Keratinocyte (primary cell): ENCODE data around the gene THBS2. TPM values are rescaled to one million over a fixed set of nuclear protein-coding genes. Genes with fewer than 3 reads are reported as not detected.

Experiments
- DNase-seq: peaks from one replicate; pipeline ENCODE4 v3.0.0-alpha.2; 2011; ENCODE audit warnings: low read depth, missing footprints, low spot score
- FAIRE-seq: peaks from 2 replicates; lab custom pipeline; 2011; peaks lifted over from hg19 to GRCh38; lab: Jason Lieb, UNC
- H2AFZ ChIP-seq: 2 replicates; pipeline ENCODE4 v1.6.0; 2012; ENCODE audit warnings: low read length, control low read depth, inconsistent platforms; ENCODE audit not compliant: control insufficient read depth
- H3K27ac ChIP-seq: 2 replicates; pipeline ENCODE4 v1.5.1; 2011; ENCODE audit warnings: low read length; ENCODE audit not compliant: control insufficient read depth, insufficient read depth
- H3K27me3 ChIP-seq: 3 replicates; pipeline ENCODE4 v1.6.0; 2011; ENCODE audit warnings: low read length; ENCODE audit not compliant: control insufficient read depth, insufficient read depth; ENCODE audit errors: extremely low read depth
- H3K36me3 ChIP-seq, 2 experiments: 2 replicates in 1 of 2; 3 replicates in 1 of 2; pipeline ENCODE4 v1.5.1; 2011; ENCODE audit warnings: low read length in 2 of 2, mild to moderate bottlenecking in 1 of 2; ENCODE audit not compliant: control insufficient read depth in 2 of 2, insufficient read depth in 2 of 2; ENCODE audit errors: extremely low read depth in 1 of 2
- H3K4me1 ChIP-seq: 3 replicates; pipeline ENCODE4 v1.5.1; 2011; ENCODE audit warnings: low read length; ENCODE audit not compliant: control insufficient read depth, insufficient read depth; ENCODE audit errors: extremely low read depth
- H3K4me2 ChIP-seq: 3 replicates; pipeline ENCODE4 v1.6.0; 2011; ENCODE audit warnings: low read depth, low read length; ENCODE audit not compliant: control insufficient read depth, insufficient read depth; ENCODE audit errors: extremely low read depth
- H3K4me3 ChIP-seq, 3 experiments: fragments of 200-600 bp in 1 of 3; sonication (generic) in 1 of 3; 2 replicates in 2 of 3; 3 replicates in 1 of 3; pipeline ENCODE4 v1.5.1; 2011 to 2016; ENCODE audit warnings: low read length in 3 of 3, mild to moderate bottlenecking in 3 of 3, control low read depth in 2 of 3, inconsistent platforms in 1 of 3, low read depth in 1 of 3, mixed read lengths in 1 of 3, mixed run types in 1 of 3, moderate library complexity in 1 of 3; ENCODE audit not compliant: control insufficient read depth in 2 of 3, insufficient read depth in 2 of 3; ENCODE audit errors: extremely low read depth in 1 of 3
- H3K79me2 ChIP-seq: 2 replicates; pipeline ENCODE4 v1.6.0; 2012; ENCODE audit warnings: low read length; ENCODE audit not compliant: control insufficient read depth, insufficient read depth
- H3K9ac ChIP-seq: 3 replicates; pipeline ENCODE4 v1.6.0; 2011; ENCODE audit warnings: low read length; ENCODE audit not compliant: control insufficient read depth, insufficient read depth; ENCODE audit errors: extremely low read depth
- H3K9me1 ChIP-seq: 3 replicates; pipeline ENCODE4 v1.6.0; 2011; ENCODE audit warnings: low read length; ENCODE audit not compliant: control insufficient read depth, insufficient read depth; ENCODE audit errors: extremely low read depth
- H3K9me3 ChIP-seq: 2 replicates; pipeline ENCODE4 v1.5.1; 2012; ENCODE audit warnings: low read depth, low read length; ENCODE audit not compliant: control insufficient read depth
- H4K20me1 ChIP-seq: 3 replicates; pipeline ENCODE4 v1.6.0; 2011; ENCODE audit warnings: low read length; ENCODE audit not compliant: control insufficient read depth, insufficient read depth; ENCODE audit errors: extremely low read depth
- CTCF ChIP-seq, 3 experiments: IDR thresholded peaks in 1 of 3; conservative IDR thresholded peaks in 1 of 3; optimal IDR thresholded peaks in 1 of 3; 2 replicates in 2 of 3; 3 replicates in 1 of 3; pipeline versions ENCODE3 to v1.5.1; 2011; ENCODE audit warnings: low read length in 3 of 3, mild to moderate bottlenecking in 3 of 3, moderate library complexity in 2 of 3, control low read depth in 1 of 3, inconsistent platforms in 1 of 3; ENCODE audit not compliant: insufficient read depth in 2 of 3; ENCODE audit errors: extremely low read depth in 1 of 3
- EZH2 ChIP-seq: IDR thresholded peaks from one replicate; pipeline ENCODE4 v1.6.1; 2012; ENCODE audit warnings: inconsistent platforms, mild to moderate bottlenecking, low read length, moderate library complexity
- dilution Hi-C: fragments of 300-500 bp; cut with MboI; formaldehyde crosslinking; loops from one replicate; pipeline ENCODE4 v1.7.0; 2020; ENCODE audit warnings: low sequenced_read_pairs; ENCODE audit not compliant: extremely low pct_ligation_motif_present
- polyA plus RNA-seq, 5 experiments: library from polyadenylated mRNA; depleted of rRNA in 3 of 5; stranded (reverse) in 3 of 5; stranded (forward) in 1 of 5; unstranded in 1 of 5; fragments of >200 nt; gene quantifications; 1 replicate in 1 of 5; 2 replicates in 3 of 5; 3 replicates in 1 of 5; pipeline versions ENCODE4 v1.2.1 to v1.2.3, GENCODE V29; 2011 to 2012; ENCODE audit warnings: missing spikeins in 2 of 5, low read depth in 1 of 5, low replicate concordance in 1 of 5

The THBS2 gene
- polyA plus RNA-seq, 1 donor (not counting 4 experiments of a cell fraction or from before 2014, with no cell fraction given), result 533 TPM

- peaks cover 15% of the 10 kb centered on the region for H4K20me1 ChIP-seq
- H3K27ac ChIP-seq, result no peak overlapping the region
- H3K4me1 ChIP-seq, result peaks cover 22% of the 10 kb centered on the region
- no peak overlapping the region for H3K4me2 ChIP-seq
- H3K9me1 ChIP-seq, result no peaks in the 10 kb centered on the region
- FAIRE-seq (no peak), DNase-seq (no peak)
- dilution Hi-C loops, result no loop called here
- H2AFZ ChIP-seq, result no peak overlapping the region
- TF ChIP-seq EZH2, result no peak
- TF ChIP-seq CTCF (optimal IDR thresholded peaks at IDR 0.05 in 1 of 3, IDR thresholded peaks at IDR 0.05 in 1 of 3, conservative IDR thresholded peaks at IDR 0.05 in 1 of 3; ENCODE audit: extremely low read depth in 1 of 3, insufficient read depth in 2 of 3, low read length in 3 of 3), result no peak
- no peak overlapping the region for H3K4me3 ChIP-seq
- no peak overlapping the region for H3K9ac ChIP-seq
- H3K9me3 ChIP-seq, result no peaks in the 10 kb centered on the region
- peaks cover 58 to 84% of the 10 kb centered on the region in 2 experiments for H3K36me3 ChIP-seq
- no peaks in the 10 kb centered on the region for H3K27me3 ChIP-seq
- no peaks in the 10 kb centered on the region for H3K79me2 ChIP-seq
Measured at GRCh38 chr6:169225887-169226286, 27.8 kb downstream of the THBS2 start.

GRCh38 chr6:169225131-169225576, 28.5 kb downstream of the THBS2 start:
- no peak overlapping the region for H2AFZ ChIP-seq
- H3K9ac ChIP-seq, result no peak overlapping the region
- no peaks in the 10 kb centered on the region for H3K79me2 ChIP-seq
- peaks cover 22% of the 10 kb centered on the region for H3K4me1 ChIP-seq
- H3K4me3 ChIP-seq, result no peak overlapping the region
- FAIRE-seq, result no peak
- no peaks in the 10 kb centered on the region for H3K27me3 ChIP-seq
- dilution Hi-C loops, result no loop called here
- H3K27ac ChIP-seq, result no peak overlapping the region
- H4K20me1 ChIP-seq, result peaks cover 20% of the 10 kb centered on the region
- no peaks in the 10 kb centered on the region for H3K9me1 ChIP-seq
- no peak for DNase-seq
- H3K4me2 ChIP-seq, result no peak overlapping the region
- peaks cover 59 to 84% of the 10 kb centered on the region in 2 experiments for H3K36me3 ChIP-seq
- TF ChIP-seq EZH2, result no peak
- no peak for TF ChIP-seq CTCF (optimal IDR thresholded peaks at IDR 0.05 in 1 of 3, IDR thresholded peaks at IDR 0.05 in 1 of 3, conservative IDR thresholded peaks at IDR 0.05 in 1 of 3; ENCODE audit: extremely low read depth in 1 of 3, insufficient read depth in 2 of 3, low read length in 3 of 3)
- no peaks in the 10 kb centered on the region for H3K9me3 ChIP-seq
